RWPE1 (cell line): ENCODE measurements around the gene CMC1.

Experiments used
- CTCF ChIA-PET: fragments of 350-600 bp; sonication (Branson Sonifier 250); formaldehyde crosslinking; extraction: SDS; loops from one replicate; lab custom pipeline; 2021; lab: Yijun Ruan, JAX
- POLR2A ChIA-PET: fragments of 400-600 bp; formaldehyde crosslinking; extraction: SDS; loops from one replicate; lab custom pipeline; 2020; ENCODE audit warnings: antibody characterized with exemption; ENCODE audit not compliant: low non-redundant PET; lab: Yijun Ruan, JAX
- DNase-seq: peaks from one replicate; pipeline ENCODE4 v3.0.0; 2012; ENCODE audit warnings: low spot score
- H3K27ac ChIP-seq: fragments of 450-650 bp; 2 replicates; pipeline ENCODE4 v1.5.1; 2017
- TF ChIP-seq, protein P1 (sequence below): fragments of 450-650 bp; conservative IDR thresholded peaks from 2 replicates; pipeline ENCODE4 v1.5.1; 2017; ENCODE audit warnings: low read depth, mild to moderate bottlenecking

CMC1 gene

GRCh38 chr3:28243424-28244106, 2.1 kb downstream of the CMC1 start:
- ChIA-PET POLR2A (no interaction called here), CTCF (interaction anchor here (0.6 kb wide), 1 partner anchor 308 kb away, joined by 3 read pairs; no protein-coding TSS in a partner anchor)
- TF ChIP-seq, protein P1, sequence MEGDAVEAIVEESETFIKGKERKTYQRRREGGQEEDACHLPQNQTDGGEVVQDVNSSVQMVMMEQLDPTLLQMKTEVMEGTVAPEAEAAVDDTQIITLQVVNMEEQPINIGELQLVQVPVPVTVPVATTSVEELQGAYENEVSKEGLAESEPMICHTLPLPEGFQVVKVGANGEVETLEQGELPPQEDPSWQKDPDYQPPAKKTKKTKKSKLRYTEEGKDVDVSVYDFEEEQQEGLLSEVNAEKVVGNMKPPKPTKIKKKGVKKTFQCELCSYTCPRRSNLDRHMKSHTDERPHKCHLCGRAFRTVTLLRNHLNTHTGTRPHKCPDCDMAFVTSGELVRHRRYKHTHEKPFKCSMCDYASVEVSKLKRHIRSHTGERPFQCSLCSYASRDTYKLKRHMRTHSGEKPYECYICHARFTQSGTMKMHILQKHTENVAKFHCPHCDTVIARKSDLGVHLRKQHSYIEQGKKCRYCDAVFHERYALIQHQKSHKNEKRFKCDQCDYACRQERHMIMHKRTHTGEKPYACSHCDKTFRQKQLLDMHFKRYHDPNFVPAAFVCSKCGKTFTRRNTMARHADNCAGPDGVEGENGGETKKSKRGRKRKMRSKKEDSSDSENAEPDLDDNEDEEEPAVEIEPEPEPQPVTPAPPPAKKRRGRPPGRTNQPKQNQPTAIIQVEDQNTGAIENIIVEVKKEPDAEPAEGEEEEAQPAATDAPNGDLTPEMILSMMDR = no peak
- no peak for DNase-seq
- no peak overlapping the region for H3K27ac ChIP-seq

DNA sequence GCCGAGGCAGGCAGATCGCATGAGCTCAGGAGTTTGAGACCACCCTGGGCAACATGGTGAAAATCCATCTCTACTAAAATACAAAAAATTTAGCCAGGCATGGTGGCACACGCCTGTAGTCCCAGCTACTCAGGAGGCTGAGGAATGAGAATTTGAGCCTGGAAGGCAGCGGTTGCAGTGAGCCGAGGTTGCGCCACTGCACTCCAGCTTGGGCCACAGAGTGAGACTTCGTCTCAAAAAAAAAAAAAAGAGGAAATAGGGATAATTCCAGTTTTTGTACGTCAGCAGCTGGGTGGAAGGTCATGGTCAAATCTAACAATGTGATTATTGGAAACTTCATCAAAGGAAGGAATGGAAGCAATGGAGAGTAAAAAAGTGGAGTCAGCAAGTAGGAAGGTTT, 3.1 kb downstream of the CMC1 start:
- DNase-seq = no peak
- H3K27ac ChIP-seq = no peak overlapping the region
- POLR2A ChIA-PET = no interaction called here
- TF ChIP-seq, protein P1 = no peak
- CTCF ChIA-PET = no interaction called here

DNA sequence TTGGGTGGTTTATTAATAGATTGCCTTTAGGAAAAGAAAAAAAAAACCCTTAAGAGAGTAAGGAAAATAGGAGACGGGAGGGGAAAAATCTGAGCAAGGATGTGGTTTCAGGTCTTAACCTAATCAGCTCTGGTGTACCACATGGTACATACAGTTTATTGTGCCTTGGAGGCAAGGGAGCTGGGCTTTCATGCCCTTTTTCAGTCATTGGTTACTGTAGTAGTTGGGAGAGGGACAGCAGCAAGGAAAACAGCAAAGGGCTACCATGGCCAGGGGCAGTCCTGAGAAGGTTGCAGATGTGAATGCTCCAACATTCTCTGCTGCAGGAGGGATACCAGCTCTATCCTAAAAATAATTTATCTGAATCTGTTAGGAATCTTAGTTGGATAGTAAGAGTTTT, 5.9 kb downstream of the CMC1 start:
- H3K27ac ChIP-seq = no peak overlapping the region
- no peak for DNase-seq
- ChIA-PET CTCF (interaction anchor here (0.6 kb wide), 1 partner anchor 1343 kb away, joined by 3 read pairs; no protein-coding TSS in a partner anchor), POLR2A (no interaction called here)
- TF ChIP-seq, protein P1 = no peak

- POLR2A ChIA-PET = interaction anchor here (0.5 kb wide), 1 partner anchor 9 kb away, joined by 3 read pairs; no protein-coding TSS in a partner anchor
- TF ChIP-seq, protein P1 = no peak
- no peak overlapping the region for H3K27ac ChIP-seq
- no peak for DNase-seq
- CTCF ChIA-PET = no interaction called here
Observed at GRCh38 chr3:28250999-28251398, 9.6 kb downstream of the CMC1 start.

GRCh38 chr3:28252001-28252431, 10.6 kb downstream of the CMC1 start:
- TF ChIP-seq, protein P1 = no peak
- H3K27ac ChIP-seq = no peak overlapping the region
- ChIA-PET CTCF (no interaction called here), POLR2A (no interaction called here)
- DNase-seq = no peak

GRCh38 chr3:28253040-28253715, 11.8 kb downstream of the CMC1 start:
- TF ChIP-seq, protein P1 = no peak
- DNase-seq = no peak
- ChIA-PET POLR2A (no interaction called here), CTCF (interaction anchor here (0.7 kb wide), 1 partner anchor 58 kb away, joined by 3 read pairs; no protein-coding TSS in a partner anchor)
- H3K27ac ChIP-seq = no peak overlapping the region
